Measurements from ENCODE around the gene SEC14L6.
"Not testable (repeated sequence)": the region's sequence is repeated elsewhere in the genome, so short reads cannot be mapped to it uniquely, and the experiment has no call there.

The SEC14L6 gene

DNA sequence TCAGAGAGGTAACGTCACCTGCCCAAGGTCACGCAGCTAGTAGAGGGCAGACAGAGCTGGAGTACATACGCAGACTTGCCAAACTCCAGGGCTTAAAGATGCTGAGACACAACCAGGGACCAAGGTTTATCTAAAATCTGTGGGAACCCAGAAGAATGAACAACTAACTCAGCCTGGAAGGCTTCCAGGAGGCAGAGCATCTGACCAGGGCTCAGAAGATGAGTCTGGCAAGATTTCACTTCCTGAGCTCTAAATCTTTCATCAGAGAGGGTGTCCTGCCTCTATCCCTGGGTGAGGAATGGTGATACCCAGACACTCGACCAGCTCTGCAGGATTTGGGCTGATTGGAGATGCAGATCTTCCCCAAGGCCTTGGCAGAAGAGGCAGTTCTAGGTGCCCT is 18.8 kb upstream of the SEC14L6 start:
- no peak for DNase-seq

GRCh38 chr22:30564761-30565119 is 18.2 kb upstream of the SEC14L6 start:
- no peak for DNase-seq

DNA sequence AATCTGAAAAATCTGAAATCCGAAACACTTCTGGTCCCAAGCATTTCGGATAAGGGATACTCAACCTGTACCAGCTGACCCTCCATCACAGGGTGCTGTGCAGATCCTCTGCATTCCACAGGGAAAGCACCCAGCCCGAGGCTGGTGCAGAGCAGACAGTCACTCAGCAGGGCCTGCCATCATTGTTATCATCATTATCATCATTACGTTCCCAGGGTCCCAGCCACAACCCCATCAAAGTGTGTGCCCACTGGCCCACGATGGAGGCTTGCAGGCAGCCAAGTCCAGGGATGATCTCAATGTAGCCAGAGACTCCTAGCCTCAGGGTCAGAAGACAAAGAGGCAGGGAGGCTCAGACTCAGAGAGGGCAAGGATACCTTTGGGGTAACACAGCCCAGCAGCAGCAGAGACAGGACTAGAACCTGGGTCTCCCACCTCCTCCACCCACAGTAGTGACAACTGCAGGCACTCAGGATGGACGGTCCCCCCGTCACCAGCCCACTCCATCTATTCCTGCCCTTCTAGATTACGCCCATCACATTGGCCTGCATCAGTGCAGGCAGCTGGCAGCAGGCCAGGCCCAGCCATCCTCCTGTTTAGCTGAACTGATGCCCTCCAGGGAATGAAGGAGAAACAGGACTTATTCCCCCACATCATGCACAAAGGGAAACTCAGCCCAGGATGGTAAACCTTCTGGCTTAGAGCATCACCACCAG is 17.7 kb upstream of the SEC14L6 start:
- no peak for DNase-seq

GRCh38 chr22:30562366-30562765 is 15.8 kb upstream of the SEC14L6 start:
- no peak for DNase-seq

DNA sequence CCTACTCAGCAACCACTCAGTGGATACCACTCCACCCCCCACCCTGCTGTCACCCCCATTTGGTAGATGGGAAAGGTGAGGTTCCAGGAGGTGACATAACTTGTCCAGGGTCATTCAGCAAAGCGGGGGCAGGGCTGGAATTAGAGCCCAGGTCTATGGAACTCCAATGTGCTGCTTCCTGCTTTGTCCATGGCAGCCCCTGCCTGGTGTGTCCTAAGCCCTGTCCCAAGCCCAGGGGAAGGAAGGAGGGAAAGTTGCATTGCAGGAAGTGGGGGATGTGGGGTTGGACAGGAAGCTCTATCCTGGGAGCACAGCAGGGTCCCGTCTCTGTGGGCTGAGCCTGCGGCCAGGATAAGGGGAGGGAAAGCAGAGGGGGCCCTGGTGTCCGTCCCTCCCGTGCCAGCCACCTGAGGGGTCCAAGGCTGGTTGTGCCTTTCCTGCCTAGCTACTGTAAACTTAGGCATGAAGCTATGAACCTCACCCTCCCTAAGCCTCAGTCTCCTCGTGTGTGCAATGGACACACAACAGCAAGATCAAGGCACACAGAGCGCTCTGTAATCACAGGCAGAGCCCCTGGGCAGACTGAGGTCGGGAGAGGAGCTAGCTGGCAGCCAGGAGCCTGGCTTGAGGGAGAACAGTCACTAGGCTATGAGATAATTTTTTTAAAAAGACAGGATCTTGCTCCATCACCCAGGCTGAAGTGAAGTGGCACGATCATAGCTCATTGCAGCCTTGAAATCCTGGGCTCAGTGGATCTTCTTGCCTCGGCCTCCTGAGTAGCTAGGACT is 15.1 kb upstream of the SEC14L6 start:
- DNase-seq: no peak

DNA sequence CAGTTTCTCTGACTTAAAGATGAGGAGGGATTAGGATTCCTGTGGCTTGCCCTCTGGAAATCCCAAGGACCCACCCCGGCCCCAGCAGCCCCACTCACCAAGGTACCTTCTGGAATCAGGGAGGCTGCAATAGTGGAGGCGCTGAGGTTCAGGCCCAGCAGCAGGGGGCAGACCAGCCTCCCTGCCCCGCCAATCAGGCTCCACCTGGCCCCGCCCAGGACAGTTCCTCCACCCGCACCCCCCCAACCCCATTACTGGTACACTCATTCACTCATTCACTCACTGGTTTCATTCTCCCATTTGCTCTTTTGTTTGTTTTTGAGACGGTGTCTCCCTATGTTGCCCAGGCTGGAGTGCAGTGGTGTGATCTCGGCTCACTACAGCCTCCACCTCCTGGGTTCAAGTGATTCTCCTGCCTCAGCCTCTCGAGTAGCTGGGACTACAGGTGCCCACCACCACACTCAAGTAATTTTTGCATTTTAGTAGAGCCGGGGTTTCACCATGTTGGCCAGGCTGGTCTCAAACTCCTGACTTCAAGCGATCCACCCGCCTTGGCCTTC is 14.2 kb upstream of the SEC14L6 start:
- DNase-seq: not testable (repeated sequence)

DNA sequence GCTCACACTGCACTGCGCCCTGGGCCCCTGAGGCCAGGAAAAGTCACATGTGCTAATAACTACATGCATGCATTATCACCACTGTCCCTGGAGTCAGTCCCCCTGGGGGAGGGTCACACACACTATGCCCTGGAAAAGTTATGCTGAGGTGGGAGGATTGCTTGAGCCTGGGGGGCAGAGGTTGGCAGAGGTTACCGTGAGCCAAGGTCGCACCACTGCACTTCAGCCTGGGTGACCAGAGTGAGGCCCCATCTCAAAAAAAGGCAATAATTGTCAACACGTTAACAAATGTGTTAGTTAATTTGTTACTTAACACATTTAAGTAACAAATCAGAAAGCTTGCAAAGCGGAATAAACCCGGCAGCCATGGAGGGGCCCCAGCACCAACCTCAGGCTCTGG is 13.3 kb upstream of the SEC14L6 start:
- no peak for DNase-seq

DNA sequence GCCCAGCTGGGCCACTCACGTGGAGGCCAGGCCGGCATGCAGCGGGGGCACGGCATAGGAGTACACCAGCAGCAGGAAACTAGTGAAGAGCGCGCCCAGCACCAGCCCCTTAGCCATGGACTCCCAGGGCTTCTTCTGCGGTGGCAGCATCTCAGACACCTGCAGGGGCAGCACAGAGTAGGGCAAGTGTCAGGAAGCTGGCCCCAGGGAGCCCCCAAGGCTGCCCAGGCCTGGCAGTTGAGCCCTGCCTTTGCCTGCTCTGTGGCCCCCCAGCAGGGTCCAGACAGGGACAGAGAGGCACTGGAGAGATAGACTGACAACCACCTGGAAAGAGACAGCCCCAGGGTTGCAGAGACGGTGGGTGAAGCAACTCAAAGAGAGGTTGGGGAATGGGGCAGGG is 10.7 kb upstream of the SEC14L6 start:
- no peak for DNase-seq

DNA sequence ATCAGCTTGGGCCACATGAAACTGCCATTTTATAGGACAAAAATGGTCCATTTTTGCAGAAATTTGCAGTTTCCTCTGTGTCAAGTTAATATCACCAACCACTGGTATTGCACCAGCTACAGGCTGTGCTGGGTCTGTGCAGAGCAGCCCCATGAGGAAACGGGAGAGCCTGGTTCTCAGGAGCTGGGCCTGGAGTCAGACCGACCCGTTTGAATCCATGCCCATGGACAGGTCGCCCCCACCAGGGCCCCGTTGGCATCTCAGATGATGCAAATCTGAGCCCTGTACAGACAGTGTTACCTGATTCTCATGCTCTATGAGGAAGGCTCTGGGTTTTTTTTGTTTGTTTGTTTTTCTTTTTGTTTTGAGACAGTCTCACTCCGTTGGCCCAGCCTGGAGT is 9.8 kb upstream of the SEC14L6 start:
- no peak for DNase-seq

GRCh38 chr22:30555282-30556210 is 9.0 kb upstream of the SEC14L6 start:
- DNase-seq: no peak

DNA sequence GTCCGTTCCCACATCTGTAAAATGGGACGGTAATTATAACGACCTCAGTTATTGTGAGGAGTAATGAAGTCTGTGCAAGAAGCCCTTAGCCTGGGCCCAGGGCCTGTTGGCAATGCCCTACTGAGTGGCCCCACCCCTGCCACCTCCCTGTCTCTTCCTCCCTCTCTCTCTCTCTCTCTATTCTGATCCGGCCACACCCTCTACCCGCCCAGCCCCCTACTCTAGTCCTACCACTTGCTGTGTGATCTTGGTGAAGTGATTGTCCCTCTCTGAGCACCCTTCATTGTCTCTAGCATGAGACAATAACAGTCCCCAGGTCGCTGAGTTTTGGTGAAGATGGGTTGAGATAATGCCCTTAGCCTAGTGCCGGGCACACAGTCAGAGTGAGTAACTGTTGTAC is 7.4 kb upstream of the SEC14L6 start:
- DNase-seq: no peak

DNA sequence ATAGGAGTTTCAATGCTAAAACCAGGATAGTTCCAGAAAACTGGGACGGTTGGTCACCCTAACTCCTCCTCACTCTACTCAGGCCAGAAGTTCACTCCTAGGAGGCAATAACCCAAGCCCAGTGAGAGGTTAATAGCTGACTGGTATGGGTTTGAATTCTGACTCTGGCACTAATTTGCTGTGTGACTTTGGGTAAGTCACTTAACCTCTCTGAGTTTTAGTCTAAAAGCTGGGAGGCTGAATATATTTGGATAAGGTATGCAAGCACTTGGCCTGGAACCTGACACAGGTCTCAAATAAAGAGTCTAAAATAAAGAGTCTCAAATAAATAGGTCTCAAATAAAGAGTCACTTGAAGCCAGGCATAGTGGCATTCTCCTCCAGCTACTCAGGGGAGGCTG is 6.2 kb upstream of the SEC14L6 start:
- DNase-seq: no peak

GRCh38 chr22:30551813-30552212 is 5.3 kb upstream of the SEC14L6 start:
- DNase-seq: not testable (repeated sequence)

DNA sequence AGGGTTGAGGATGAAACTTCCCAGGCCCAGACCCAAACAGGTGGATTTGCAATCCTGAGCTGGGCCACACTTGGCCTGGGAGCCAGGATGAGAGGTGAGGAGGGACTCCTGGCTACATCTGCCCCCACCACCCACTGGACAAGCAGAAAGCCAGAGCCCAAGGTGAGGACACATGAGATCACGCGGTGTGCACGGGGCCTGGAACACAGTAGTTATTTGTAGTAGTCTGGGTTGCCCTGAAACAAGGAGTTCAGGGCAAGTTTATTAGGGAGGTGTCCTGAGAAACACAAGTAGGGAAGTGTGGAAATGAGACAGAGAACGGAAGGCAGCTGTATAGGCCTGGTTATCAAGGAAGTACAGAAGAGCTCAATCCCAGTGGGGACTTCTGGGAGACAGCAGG is 647 bp upstream of the SEC14L6 start:
- no peak for DNase-seq

DNA sequence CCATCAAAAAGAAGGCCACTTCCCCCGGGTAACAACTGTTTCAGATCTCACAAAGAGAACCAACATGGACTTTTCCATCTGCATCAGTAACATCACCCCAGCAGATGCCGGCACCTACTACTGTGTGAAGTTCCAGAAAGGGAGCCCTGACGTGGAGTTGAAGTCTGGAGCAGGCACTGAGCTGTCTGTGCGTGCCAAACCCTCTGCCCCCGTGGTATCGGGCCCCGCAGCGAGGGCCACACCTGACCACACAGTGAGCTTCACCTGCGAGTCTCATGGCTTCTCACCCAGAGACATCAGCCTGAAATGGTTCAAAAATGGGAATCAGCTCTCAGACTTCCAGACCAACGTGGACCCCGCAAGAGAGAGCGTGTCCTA is 3.7 kb downstream of the SEC14L6 start:
- no peak for DNase-seq

DNA sequence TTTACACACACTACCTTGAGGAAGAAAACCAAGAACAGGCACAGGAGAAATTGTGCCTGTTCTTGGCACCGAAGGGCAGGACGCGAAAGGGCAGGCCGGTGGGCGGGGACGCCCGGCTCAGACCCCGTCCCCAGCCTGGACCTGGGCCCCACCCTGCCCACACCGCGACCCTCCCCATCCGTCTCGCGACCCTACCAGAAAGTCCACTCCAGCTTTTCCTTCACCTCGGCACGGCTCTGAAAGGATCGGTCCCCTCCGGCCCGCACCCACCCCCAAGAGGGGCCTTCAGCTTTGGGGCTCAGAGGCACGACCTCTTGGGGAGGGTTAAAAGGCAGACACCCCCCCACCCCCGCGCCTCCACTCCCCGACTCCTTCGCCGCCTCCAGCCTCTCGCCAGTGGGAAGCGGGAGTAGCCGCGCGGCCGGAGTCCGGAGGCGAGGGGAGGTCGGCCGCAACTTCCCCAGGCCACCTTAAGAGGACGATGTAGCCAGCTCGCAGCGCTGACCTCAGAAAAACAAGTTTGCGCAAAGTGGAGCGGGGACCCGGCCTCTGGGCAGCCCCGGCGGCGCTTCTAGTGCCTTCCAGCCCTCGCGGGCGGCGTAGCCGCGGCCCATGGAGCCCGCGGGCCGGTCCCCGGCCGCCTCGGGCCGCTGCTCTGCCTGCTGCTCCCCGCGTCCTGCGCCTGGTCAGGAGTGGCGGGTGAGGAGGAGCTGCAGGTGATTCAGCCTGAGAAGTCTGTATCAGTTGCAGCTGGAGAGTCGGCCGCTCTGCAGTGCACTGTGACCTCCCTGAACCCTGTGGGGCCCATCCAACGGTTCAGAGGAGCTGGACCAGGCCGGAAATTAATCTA is 4.4 kb downstream of the SEC14L6 start:
- DNase-seq: no peak

DNA sequence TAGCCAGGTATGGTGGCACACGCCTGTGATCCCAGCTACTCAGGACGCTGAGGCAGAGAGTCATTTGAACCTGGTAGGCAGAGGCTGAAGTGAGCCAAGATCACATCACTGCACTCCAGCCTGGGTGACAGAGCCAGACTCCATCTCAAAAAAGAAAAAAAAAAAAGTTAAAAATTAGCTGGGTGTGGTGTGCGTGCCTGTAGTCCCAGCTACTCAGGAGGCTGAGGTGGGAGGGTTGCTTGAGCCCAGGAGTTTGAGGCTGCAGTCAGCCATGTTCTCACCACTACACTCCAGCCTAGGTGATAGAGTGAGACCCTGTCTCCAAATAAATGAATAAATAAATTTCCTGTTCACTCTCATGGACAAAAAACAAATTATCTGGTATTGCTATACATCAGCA is 5.0 kb downstream of the SEC14L6 start:
- DNase-seq: not testable (repeated sequence)

DNA sequence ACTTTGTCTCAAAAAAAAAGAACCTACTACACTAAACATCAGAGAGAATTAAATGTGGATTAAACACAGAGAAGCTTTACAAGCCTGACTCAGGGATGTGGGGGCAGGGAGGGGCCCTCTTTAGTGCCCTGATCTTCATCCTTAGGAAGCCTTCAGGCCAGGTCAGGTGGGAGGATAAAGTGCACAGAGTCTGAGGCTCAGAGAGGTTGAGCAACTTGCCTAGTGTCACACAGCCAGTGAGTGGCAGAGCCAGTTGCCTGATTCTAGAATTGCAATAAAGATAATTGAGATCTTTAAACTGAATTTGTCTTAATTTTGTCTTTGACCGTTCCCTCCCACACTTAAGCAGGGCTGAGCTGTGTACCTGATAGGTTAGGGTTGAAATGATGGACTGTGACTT is 7.2 kb downstream of the SEC14L6 start:
- DNase-seq: no peak

GRCh38 chr22:30538280-30538679 is 8.3 kb downstream of the SEC14L6 start:
- no peak for DNase-seq

DNA sequence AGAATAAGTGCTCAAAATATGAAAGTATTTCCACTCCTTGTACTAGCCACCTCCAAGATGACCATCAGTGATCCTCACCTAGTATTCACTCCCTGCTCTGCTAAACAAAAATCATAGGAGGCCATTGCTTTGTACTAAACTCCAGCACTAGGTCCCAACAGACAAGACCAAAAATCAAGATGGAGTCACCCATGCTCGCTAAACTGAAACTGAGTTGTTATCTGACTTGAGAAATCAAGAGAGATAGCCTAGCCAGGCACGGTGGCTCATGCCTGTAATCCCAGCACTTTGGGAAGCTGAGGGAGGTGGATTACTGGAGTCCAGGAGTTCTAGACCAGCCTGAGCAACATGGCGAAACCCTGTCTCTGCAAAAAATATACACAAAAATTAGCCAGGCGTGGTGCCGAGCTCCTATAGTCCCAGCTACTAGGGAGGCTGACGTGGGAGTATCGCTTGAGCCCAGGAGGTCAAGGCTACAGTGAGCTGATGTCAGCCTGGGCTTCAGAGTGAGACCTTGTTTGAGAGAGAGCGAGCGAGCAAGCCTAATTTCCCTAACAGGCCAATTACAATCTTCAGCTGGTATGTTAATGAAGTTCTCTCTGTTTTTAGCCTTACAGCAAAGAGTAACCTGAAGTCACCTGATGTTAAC is 9.3 kb downstream of the SEC14L6 start:
- DNase-seq: no peak

DNA sequence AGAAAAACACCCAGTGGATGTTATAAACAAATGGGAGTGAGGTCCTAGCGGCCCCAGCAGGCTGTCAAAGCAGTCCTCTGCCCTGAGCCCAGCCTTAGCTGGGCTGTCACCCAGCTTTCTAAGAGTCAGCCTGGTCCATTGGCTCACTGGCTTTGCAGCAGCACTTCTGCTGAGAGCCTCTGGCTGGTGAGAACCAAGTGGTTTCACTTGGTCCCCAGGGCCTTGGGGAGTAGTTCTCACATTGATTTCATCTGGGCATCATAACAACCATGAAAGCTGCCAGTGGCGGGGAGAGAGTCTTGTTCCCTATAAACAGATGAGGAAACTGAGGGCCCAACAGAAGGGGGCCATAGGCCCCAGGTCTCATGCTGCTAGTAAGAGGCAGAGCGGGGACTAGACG is 11.4 kb downstream of the SEC14L6 start:
- no peak for DNase-seq

All from activated CD4-positive, alpha-beta T cell treated with anti-CD3 and anti-CD28 coated beads, Interleukin-2, amount 50 U/mL, for 1 hour (primary cell).